Measurements from ENCODE around the gene PALM. TPM values are rescaled to one million over a fixed set of nuclear protein-coding genes. Genes with fewer than 3 reads are reported as not detected.
A peak's percentile ranks its signal among the peaks of the same experiment; 100 is the strongest.

The PALM gene
- total and polyA plus RNA-seq, 12 donors = 12.5 to 36.7 (median 18.7) TPM

GRCh38 chr19:674282-675151, 34.2 kb upstream of the PALM start:
- H3K4me3 ChIP-seq = no peak overlapping the region
- no peaks in the 10 kb centered on the region for H3K9me3 ChIP-seq
- H3K27ac ChIP-seq = peak overlapping the region in 8 of 10 donors; percentile 35 to 98 (median 72)
- intact Hi-C loops (cut with DNase I) = no loop called here
- ATAC-seq = peak in 5 of 8 donors; percentile 2 to 16 (median 5)
- 59% methylated on average over 38 of the region's 38 CpGs for WGBS, 2 donors
- peaks cover 0 to 28% (median 0%) of the 10 kb centered on the region in 7 donors for H3K27me3 ChIP-seq
- H3K36me3 ChIP-seq = peaks cover 0 to 5% (median 0%) of the 10 kb centered on the region in 9 donors
- peaks cover 8 to 56% (median 39%) of the 10 kb centered on the region in 9 donors for H3K4me1 ChIP-seq
- TF ChIP-seq, protein P1, sequence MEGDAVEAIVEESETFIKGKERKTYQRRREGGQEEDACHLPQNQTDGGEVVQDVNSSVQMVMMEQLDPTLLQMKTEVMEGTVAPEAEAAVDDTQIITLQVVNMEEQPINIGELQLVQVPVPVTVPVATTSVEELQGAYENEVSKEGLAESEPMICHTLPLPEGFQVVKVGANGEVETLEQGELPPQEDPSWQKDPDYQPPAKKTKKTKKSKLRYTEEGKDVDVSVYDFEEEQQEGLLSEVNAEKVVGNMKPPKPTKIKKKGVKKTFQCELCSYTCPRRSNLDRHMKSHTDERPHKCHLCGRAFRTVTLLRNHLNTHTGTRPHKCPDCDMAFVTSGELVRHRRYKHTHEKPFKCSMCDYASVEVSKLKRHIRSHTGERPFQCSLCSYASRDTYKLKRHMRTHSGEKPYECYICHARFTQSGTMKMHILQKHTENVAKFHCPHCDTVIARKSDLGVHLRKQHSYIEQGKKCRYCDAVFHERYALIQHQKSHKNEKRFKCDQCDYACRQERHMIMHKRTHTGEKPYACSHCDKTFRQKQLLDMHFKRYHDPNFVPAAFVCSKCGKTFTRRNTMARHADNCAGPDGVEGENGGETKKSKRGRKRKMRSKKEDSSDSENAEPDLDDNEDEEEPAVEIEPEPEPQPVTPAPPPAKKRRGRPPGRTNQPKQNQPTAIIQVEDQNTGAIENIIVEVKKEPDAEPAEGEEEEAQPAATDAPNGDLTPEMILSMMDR (IDR thresholded peaks at IDR 0.05) = no peak
- peak in 1 of 2 donors; percentile 62 for DNase-seq

- DNase-seq (no peak), ATAC-seq (no peak)
- TF ChIP-seq, protein P1 (IDR thresholded peaks at IDR 0.05) = no peak
- 9 to 12% methylated on average over 14 to 31 of the region's 31 CpGs for WGBS, 2 donors
- peak overlapping the region; percentile 31 to 98 (median 90) for H3K27ac ChIP-seq
- H3K36me3 ChIP-seq = peaks cover 0 to 5% (median 0%) of the 10 kb centered on the region in 9 donors
- H3K27me3 ChIP-seq = peaks cover 0 to 28% (median 0%) of the 10 kb centered on the region in 7 donors
- H3K4me3 ChIP-seq = peak overlapping the region in 9 of 10 donors; percentile 45 to 72 (median 61)
- H3K9me3 ChIP-seq = no peaks in the 10 kb centered on the region
- H3K4me1 ChIP-seq = peaks cover 10 to 59% (median 41%) of the 10 kb centered on the region in 9 donors
- intact Hi-C loops (cut with DNase I) = no loop called here
Measured at GRCh38 chr19:676007-676338, 32.8 kb upstream of the PALM start.

DNA sequence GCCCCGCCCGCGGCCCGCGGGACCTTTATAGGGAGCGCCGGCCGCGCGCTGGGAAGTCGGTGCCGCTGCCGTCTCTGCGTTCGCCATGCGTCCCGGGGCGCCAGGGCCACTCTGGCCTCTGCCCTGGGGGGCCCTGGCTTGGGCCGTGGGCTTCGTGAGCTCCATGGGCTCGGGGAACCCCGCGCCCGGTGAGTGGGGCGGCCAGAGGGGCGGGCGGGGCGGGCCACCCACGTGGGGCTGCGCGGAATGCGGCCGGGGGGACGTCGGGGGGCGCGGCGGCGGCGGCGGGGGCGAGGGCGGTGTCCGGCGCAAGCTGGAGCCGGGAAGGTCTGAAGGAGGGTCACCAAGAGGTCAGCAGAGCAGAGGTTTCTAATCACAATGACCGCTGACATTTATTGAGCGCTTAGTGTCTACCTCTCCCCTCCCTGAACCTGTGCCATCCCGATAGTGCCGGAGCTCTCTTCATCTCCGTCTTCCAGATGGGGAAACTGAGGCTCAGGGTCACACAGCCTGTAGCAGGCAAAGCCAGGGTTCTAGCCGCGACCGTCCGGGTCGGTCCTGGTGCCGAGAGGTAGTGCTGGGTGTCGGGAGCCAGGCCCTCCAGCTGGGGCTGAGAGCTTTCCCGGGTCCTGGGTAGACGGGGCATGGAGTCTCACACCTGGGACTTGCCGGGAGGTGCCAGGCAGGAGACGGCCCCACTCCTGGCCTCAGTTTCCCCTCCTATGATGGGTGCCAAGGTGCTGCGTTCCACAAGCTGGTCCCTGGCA, 32.2 kb upstream of the PALM start, which contains the start of gene FSTL3:
Gene FSTL3 (plus strand): TSS at position 54 of the 767 bp plus-strand sequence. CDS start 32 bp downstream, at position 86.
- DNase-seq = peak in 1 of 2 donors; percentile 60
- Histone ChIP-seq H3K4me1 (peaks cover 10 to 64% (median 41%) of the 10 kb centered on the region in 9 donors), H3K4me3 (peak within 1 kb of the TSS; percentile 35 to 72 (median 61)), H3K27ac (peak within 1 kb of the TSS; percentile 68 to 98 (median 93)), H3K27me3 (peaks cover 0 to 28% (median 0%) of the 10 kb centered on the region in 7 donors), H3K9me3 (no peaks in the 10 kb centered on the region), H3K36me3 (peaks cover 0 to 9% (median 0%) of the 10 kb centered on the region in 9 donors)
- TF ChIP-seq, protein P1 (IDR thresholded peaks at IDR 0.05) = no peak
- WGBS, 2 donors = 4 to 5% methylated on average over 43 to 62 of the region's 63 CpGs
- intact Hi-C loops (cut with DNase I) = no loop called here
- no peak for ATAC-seq

DNA sequence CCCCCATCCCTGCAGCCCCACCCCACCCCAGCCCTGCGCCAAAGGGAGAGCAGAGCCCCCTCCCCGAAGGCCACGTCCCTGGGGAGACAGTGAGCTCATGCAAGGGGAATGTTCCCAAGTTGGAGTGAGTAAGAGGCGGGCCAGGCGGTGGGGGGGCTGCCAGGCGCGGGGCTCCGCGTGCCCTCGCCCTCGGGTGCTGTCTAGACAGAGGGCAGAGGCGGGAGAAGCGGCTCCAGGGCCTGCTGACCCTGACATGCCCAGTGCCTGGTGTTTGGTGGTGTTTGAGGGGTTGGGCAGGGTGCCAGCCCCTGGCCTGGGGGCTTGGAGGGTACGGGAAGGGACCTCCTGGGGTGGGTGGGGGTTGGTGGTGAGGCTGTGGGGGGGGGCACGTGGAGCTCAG, 31.5 kb upstream of the PALM start:
- WGBS, 2 donors = 4% methylated on average over 14 to 15 of the region's 15 CpGs
- TF ChIP-seq, protein P1 (IDR thresholded peaks at IDR 0.05) = no peak
- peaks cover 0 to 13% (median 0%) of the 10 kb centered on the region in 9 donors for H3K36me3 ChIP-seq
- peak overlapping the region; percentile 68 to 98 (median 93) for H3K27ac ChIP-seq
- H3K4me3 ChIP-seq = peak overlapping the region; percentile 35 to 72 (median 61)
- H3K9me3 ChIP-seq = no peaks in the 10 kb centered on the region
- ATAC-seq (peak; percentile 3 to 67 (median 28)), DNase-seq (peak; percentile 75 to 84)
- peaks cover 0 to 28% (median 0%) of the 10 kb centered on the region in 7 donors for H3K27me3 ChIP-seq
- intact Hi-C loops (cut with DNase I) = no loop called here
- H3K4me1 ChIP-seq = peaks cover 10 to 64% (median 41%) of the 10 kb centered on the region in 9 donors

All from heart right ventricle (tissue), 16 donors.